ENCODE measurements around the gene PDGFD. TPM values are rescaled to one million over a fixed set of nuclear protein-coding genes. Genes with fewer than 3 reads are reported as not detected.
"Not testable (repeated sequence)": the region's sequence is repeated elsewhere in the genome, so short reads cannot be mapped to it uniquely, and the experiment has no call there.

The PDGFD gene
- total RNA-seq, 4 donors from 2014 or later, result 16.1 to 108 (median 36.0) TPM

- Histone ChIP-seq H3K27me3 (no peaks in the 10 kb centered on the region), H3K27ac (no peak overlapping the region), H3K4me3 (replicated peaks in 1 of 3) (no peak overlapping the region), H3K9me3 (no peaks in the 10 kb centered on the region), H3K36me3 (no peaks in the 10 kb centered on the region), H3K4me1 (no peaks in the 10 kb centered on the region)
- intact Hi-C loops (cut with DNase I), result no loop called here
- TF ChIP-seq CTCF (IDR thresholded peaks at IDR 0.05) (no peak), POLR2A (IDR thresholded peaks at IDR 0.05) (no peak)
- DNase-seq, result no peak
- WGBS, 2 donors, result 95 to 98% methylated on average over 1 of the region's 1 CpG
Measured at GRCh38 chr11:104055596-104055995, 108.4 kb downstream of the PDGFD start.

GRCh38 chr11:104054911-104055529 is 108.9 kb downstream of the PDGFD start:
- Histone ChIP-seq H3K4me3 (replicated peaks in 1 of 3) (no peak overlapping the region), H3K36me3 (no peaks in the 10 kb centered on the region), H3K9me3 (no peaks in the 10 kb centered on the region), H3K27ac (no peak overlapping the region), H3K4me1 (no peaks in the 10 kb centered on the region), H3K27me3 (no peaks in the 10 kb centered on the region)
- intact Hi-C loops (cut with DNase I), result no loop called here
- 90 to 94% methylated on average over 4 of the region's 4 CpGs for WGBS, 2 donors
- TF ChIP-seq CTCF (IDR thresholded peaks at IDR 0.05) (no peak), POLR2A (IDR thresholded peaks at IDR 0.05) (no peak)
- DNase-seq, result no peak

- no peak for TF ChIP-seq POLR2A (IDR thresholded peaks at IDR 0.05)
- TF ChIP-seq CTCF (IDR thresholded peaks at IDR 0.05), result no peak
- Histone ChIP-seq H3K9me3 (no peaks in the 10 kb centered on the region), H3K4me3 (replicated peaks in 1 of 3) (no peak overlapping the region), H3K36me3 (no peaks in the 10 kb centered on the region), H3K4me1 (no peaks in the 10 kb centered on the region), H3K27ac (no peak overlapping the region), H3K27me3 (no peaks in the 10 kb centered on the region)
- DNase-seq, result no peak
- 81 to 84% methylated on average over 5 of the region's 5 CpGs for WGBS, 2 donors
- intact Hi-C loops (cut with DNase I), result no loop called here
Measured at GRCh38 chr11:104053743-104054478, 110.0 kb downstream of the PDGFD start.

- H3K4me3 ChIP-seq (replicated peaks in 1 of 3), result no peak overlapping the region
- no peaks in the 10 kb centered on the region for H3K36me3 ChIP-seq
- H3K9me3 ChIP-seq, result no peaks in the 10 kb centered on the region
- TF ChIP-seq CTCF (IDR thresholded peaks at IDR 0.05), result no peak
- no peak for TF ChIP-seq POLR2A (IDR thresholded peaks at IDR 0.05)
- intact Hi-C loops (cut with DNase I), result no loop called here
- no peak for DNase-seq
- no peaks in the 10 kb centered on the region for H3K27me3 ChIP-seq
- no peaks in the 10 kb centered on the region for H3K4me1 ChIP-seq
- no peak overlapping the region for H3K27ac ChIP-seq
- 85 to 90% methylated on average over 4 of the region's 4 CpGs for WGBS, 2 donors
Measured at GRCh38 chr11:104051778-104052177, 112.2 kb downstream of the PDGFD start.

GRCh38 chr11:104049116-104049515 is 114.8 kb downstream of the PDGFD start:
- Histone ChIP-seq H3K27me3 (no peaks in the 10 kb centered on the region), H3K4me1 (no peaks in the 10 kb centered on the region), H3K36me3 (no peaks in the 10 kb centered on the region), H3K27ac (no peak overlapping the region), H3K9me3 (no peaks in the 10 kb centered on the region), H3K4me3 (replicated peaks in 1 of 3) (no peak overlapping the region)
- 85 to 86% methylated on average over 4 of the region's 4 CpGs for WGBS, 2 donors
- intact Hi-C loops (cut with DNase I), result no loop called here
- TF ChIP-seq POLR2A (IDR thresholded peaks at IDR 0.05) (no peak), CTCF (IDR thresholded peaks at IDR 0.05) (no peak)
- DNase-seq, result no peak

- intact Hi-C loops (cut with DNase I); H3K4me1 ChIP-seq; H3K27ac ChIP-seq; H3K27me3 ChIP-seq; H3K36me3 ChIP-seq; H3K9me3 ChIP-seq; H3K4me3 ChIP-seq (replicated peaks in 1 of 3); DNase-seq: not testable (repeated sequence)
- 93 to 100% methylated on average over 3 of the region's 3 CpGs for WGBS, 2 donors
Measured at GRCh38 chr11:104046858-104047257, 117.1 kb downstream of the PDGFD start.

Measured in thyroid gland (tissue), 4 donors.